HG03558 (cell line): Measurements from ENCODE around the gene ICA1.

Source experiments
- ATAC-seq: cut with Tn5 transposase; IDR thresholded peaks from one replicate; pipeline ENCODE4 v1.9.1; 2021; ENCODE audit warnings: moderate number of reproducible peaks; ENCODE audit not compliant: unreplicated experiment; ENCODE audit errors: extremely low read depth

ICA1 gene

GRCh38 chr7:8228766-8229674 is 32.9 kb downstream of the ICA1 start:
- no peak for ATAC-seq

GRCh38 chr7:8228068-8228467 is 33.9 kb downstream of the ICA1 start:
- ATAC-seq = no peak

- no peak for ATAC-seq
Observed at GRCh38 chr7:8227261-8227660, 34.7 kb downstream of the ICA1 start.

- no peak for ATAC-seq
Observed at GRCh38 chr7:8226501-8226900, 35.5 kb downstream of the ICA1 start.

- no peak for ATAC-seq
Observed at GRCh38 chr7:8221567-8221966, 40.4 kb downstream of the ICA1 start.

- no peak for ATAC-seq
Observed at GRCh38 chr7:8221101-8221495, 40.9 kb downstream of the ICA1 start.

- no peak for ATAC-seq
Observed at GRCh38 chr7:8220376-8221100, 41.4 kb downstream of the ICA1 start.

- ATAC-seq = no peak
Observed at GRCh38 chr7:8217200-8218068, 44.5 kb downstream of the ICA1 start.

GRCh38 chr7:8216334-8216690 is 45.7 kb downstream of the ICA1 start:
- ATAC-seq = no peak

- ATAC-seq = no peak
Observed at GRCh38 chr7:8215648-8216333, 46.2 kb downstream of the ICA1 start.

- no peak for ATAC-seq
Observed at GRCh38 chr7:8214244-8214824, 47.6 kb downstream of the ICA1 start.

- ATAC-seq = no peak
Observed at GRCh38 chr7:8213381-8213780, 48.6 kb downstream of the ICA1 start.

- no peak for ATAC-seq
Observed at GRCh38 chr7:8212638-8213037, 49.3 kb downstream of the ICA1 start.

- no peak for ATAC-seq
Observed at GRCh38 chr7:8211725-8212096, 50.3 kb downstream of the ICA1 start.

- no peak for ATAC-seq
Observed at GRCh38 chr7:8210845-8211724, 50.9 kb downstream of the ICA1 start.

- no peak for ATAC-seq
Observed at GRCh38 chr7:8209353-8209752, 52.6 kb downstream of the ICA1 start.

GRCh38 chr7:8208816-8209215 is 53.2 kb downstream of the ICA1 start:
- ATAC-seq = no peak

- ATAC-seq = no peak
Observed at GRCh38 chr7:8206956-8207355, 55.0 kb downstream of the ICA1 start.

GRCh38 chr7:8205537-8205936 is 56.4 kb downstream of the ICA1 start:
- ATAC-seq = no peak
